Neural cell (in vitro differentiated cells): Measurements from ENCODE around the gene RAD51B. TPM values are rescaled to one million over a fixed set of nuclear protein-coding genes. Genes with fewer than 3 reads are reported as not detected.

Experiments
- H2AFZ ChIP-seq: fragments of 200-600, 300-800 bp; sonication (generic), shearing (Covaris generic); 2 replicates; pipeline ENCODE4 v1.6.0; 2014; ENCODE audit warnings: low read depth, mild to moderate bottlenecking, antibody characterized with exemption, low read length, moderate library complexity
- H3F3A ChIP-seq: fragments of 200-600 bp; shearing (Covaris generic); 2 replicates; pipeline ENCODE4 v1.6.1; 2016; ENCODE audit warnings: mild to moderate bottlenecking, moderate library complexity, mixed read lengths, antibody characterized with exemption, low read length; ENCODE audit not compliant: insufficient read depth, poor library complexity, severe bottlenecking
- H3K27ac ChIP-seq: fragments of 200-600, 300-800 bp; sonication (generic), shearing (Covaris generic); 2 replicates; pipeline ENCODE4 v1.5.1; 2014; ENCODE audit warnings: mild to moderate bottlenecking, low read length, moderate library complexity
- H3K27me3 ChIP-seq: fragments of 300-800, 200-600 bp; sonication (generic), shearing (Covaris generic); 2 replicates; pipeline ENCODE4 v1.6.0; 2014; ENCODE audit warnings: mild to moderate bottlenecking, low read depth, low read length, moderate library complexity; ENCODE audit not compliant: insufficient read depth
- H3K36me3 ChIP-seq: fragments of 300-800, 200-600 bp; sonication (generic), shearing (Covaris generic); 2 replicates; pipeline ENCODE4 v1.5.1; 2014; ENCODE audit warnings: mild to moderate bottlenecking, antibody characterized with exemption, low read length, moderate library complexity; ENCODE audit not compliant: insufficient read depth
- H3K4me2 ChIP-seq: fragments of 300-800, 200-600 bp; sonication (generic), shearing (Covaris generic); 2 replicates; pipeline ENCODE4 v1.6.0; 2014; ENCODE audit warnings: mild to moderate bottlenecking, low read length
- H3K4me3 ChIP-seq: fragments of 300-800, 200-600 bp; sonication (generic), shearing (Covaris generic); 2 replicates; pipeline ENCODE4 v1.5.1; 2014; ENCODE audit warnings: mild to moderate bottlenecking, low read length, moderate library complexity
- H3K79me2 ChIP-seq: fragments of 200-600 bp; shearing (Covaris generic); replicated peaks from 2 replicates; pipeline ENCODE4 v1.6.0; 2014; ENCODE audit warnings: mild to moderate bottlenecking, low read length, moderate library complexity; ENCODE audit not compliant: insufficient read depth
- H3K9ac ChIP-seq: fragments of 300-800, 200-600 bp; sonication (generic), shearing (Covaris generic); 2 replicates; pipeline ENCODE4 v1.6.1; 2016; ENCODE audit warnings: mild to moderate bottlenecking, low read length, mixed read lengths
- H3K9me2 ChIP-seq: fragments of 200-600 bp; shearing (Covaris generic); 2 replicates; pipeline ENCODE4 v1.6.1; 2016; ENCODE audit warnings: mild to moderate bottlenecking, low read length, mixed read lengths; ENCODE audit not compliant: insufficient read depth
- H3K9me3 ChIP-seq: fragments of 200-600, 300-800 bp; sonication (generic), shearing (Covaris generic); 2 replicates; pipeline ENCODE4 v1.6.1; 2016; ENCODE audit warnings: mild to moderate bottlenecking, mixed run types, low read length, moderate library complexity, mixed read lengths
- H4K20me1 ChIP-seq: fragments of 200-600 bp; shearing (Covaris generic); 2 replicates; pipeline ENCODE4 v1.6.1; 2016; ENCODE audit warnings: mild to moderate bottlenecking, mixed run types; ENCODE audit not compliant: insufficient read depth
- EP300 ChIP-seq: fragments of 450-650 bp; conservative IDR thresholded peaks from 2 replicates; pipeline ENCODE4 v1.6.1; 2014; ENCODE audit warnings: antibody characterized with exemption, mild to moderate bottlenecking, moderate library complexity; ENCODE audit not compliant: poor library complexity, severe bottlenecking
- EZH2 ChIP-seq: fragments of 200-600, 300-800 bp; shearing (Covaris generic), sonication (generic); IDR thresholded peaks from 2 replicates; pipeline ENCODE4 v1.6.1; 2014; ENCODE audit warnings: antibody characterized with exemption, low read length, borderline replicate concordance, mild to moderate bottlenecking; ENCODE audit not compliant: insufficient read depth, poor library complexity, severe bottlenecking
- MXI1 ChIP-seq: fragments of 450-650 bp; conservative IDR thresholded peaks from 2 replicates; pipeline ENCODE4 v1.6.1; 2014; ENCODE audit warnings: antibody characterized with exemption, mild to moderate bottlenecking; ENCODE audit not compliant: poor library complexity, severe bottlenecking
- POLR2AphosphoS5 ChIP-seq: IDR thresholded peaks from 2 replicates; pipeline ENCODE4 v1.6.1; 2012
- RAD21 ChIP-seq: fragments of 450-650 bp; conservative IDR thresholded peaks from 2 replicates; pipeline ENCODE4 v1.6.1; 2014; ENCODE audit warnings: antibody characterized with exemption, mild to moderate bottlenecking, moderate library complexity
- SMC3 ChIP-seq: fragments of 450-650 bp; conservative IDR thresholded peaks from 2 replicates; pipeline ENCODE4 v1.6.1; 2014; ENCODE audit warnings: antibody characterized with exemption, mild to moderate bottlenecking, moderate library complexity; ENCODE audit not compliant: poor library complexity
- TAF1 ChIP-seq: IDR thresholded peaks from 2 replicates; pipeline ENCODE4 v1.6.1; 2012; ENCODE audit warnings: low read depth
- polyA plus RNA-seq: library from polyadenylated mRNA; depleted of rRNA; stranded (reverse); fragments of >200 nt; gene quantifications from 2 replicates; pipeline ENCODE4 v1.2.3, GENCODE V29; 2014
- TF ChIP-seq, protein P1 (sequence below): fragments of 450-650 bp; IDR thresholded peaks from 2 replicates; pipeline ENCODE4 v1.5.1; 2014; ENCODE audit warnings: antibody characterized with exemption, mild to moderate bottlenecking, moderate library complexity; ENCODE audit not compliant: poor library complexity, severe bottlenecking
- TF ChIP-seq, protein P2 (sequence below): IDR thresholded peaks from 2 replicates; pipeline ENCODE4 v1.6.1; 2012; ENCODE audit warnings: borderline replicate concordance

The RAD51B gene
- polyA plus RNA-seq, 1 donor from 2014 or later = 3.1 TPM

DNA sequence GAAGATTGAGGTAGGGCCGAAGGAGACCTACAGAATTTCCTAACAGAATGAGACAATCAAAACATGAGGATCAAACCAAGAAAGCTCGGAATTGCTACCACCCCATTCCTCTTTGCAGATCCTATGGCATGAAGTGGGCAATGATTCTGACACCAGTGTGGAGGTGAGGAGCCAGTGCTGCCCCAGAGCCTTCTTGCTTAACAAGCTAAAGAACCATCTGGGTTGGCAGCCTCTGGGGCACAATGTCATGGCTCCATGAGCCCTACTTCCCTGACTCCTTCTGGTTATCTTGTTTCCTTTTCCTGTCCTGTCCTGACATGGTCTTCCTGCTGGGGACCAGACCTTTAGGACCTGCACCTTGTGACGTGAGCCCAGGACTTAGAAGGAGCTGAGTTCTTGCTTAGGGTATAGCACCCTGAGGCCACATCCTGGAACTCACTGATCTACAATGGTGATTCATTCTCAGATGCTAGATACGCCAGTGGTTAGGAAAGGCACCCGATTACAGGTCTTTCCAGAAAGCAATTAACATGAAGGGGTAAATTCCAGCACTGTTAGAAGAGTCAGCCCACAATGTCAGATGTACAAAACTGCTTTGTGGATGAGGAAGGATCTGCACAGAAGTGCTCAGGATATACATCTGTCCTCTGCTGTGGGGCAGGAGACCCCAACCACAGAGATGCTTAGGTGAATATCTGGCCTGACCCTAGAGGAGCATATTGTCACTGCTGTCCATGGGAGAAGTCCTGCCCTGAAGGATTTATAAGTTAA lies 649.0 kb downstream of the RAD51B start:
- no peaks in the 10 kb centered on the region for H3K36me3 ChIP-seq
- no peak overlapping the region for H3K9ac ChIP-seq
- H2AFZ ChIP-seq = no peak overlapping the region
- H3K27me3 ChIP-seq = no peaks in the 10 kb centered on the region
- H3K27ac ChIP-seq = no peak overlapping the region
- no peaks in the 10 kb centered on the region for H3K9me2 ChIP-seq
- H3K4me2 ChIP-seq = no peak overlapping the region
- no peaks in the 10 kb centered on the region for H3K9me3 ChIP-seq
- no peak overlapping the region for H3K4me3 ChIP-seq
- no peak for TF ChIP-seq EP300
- TF ChIP-seq, protein P1, sequence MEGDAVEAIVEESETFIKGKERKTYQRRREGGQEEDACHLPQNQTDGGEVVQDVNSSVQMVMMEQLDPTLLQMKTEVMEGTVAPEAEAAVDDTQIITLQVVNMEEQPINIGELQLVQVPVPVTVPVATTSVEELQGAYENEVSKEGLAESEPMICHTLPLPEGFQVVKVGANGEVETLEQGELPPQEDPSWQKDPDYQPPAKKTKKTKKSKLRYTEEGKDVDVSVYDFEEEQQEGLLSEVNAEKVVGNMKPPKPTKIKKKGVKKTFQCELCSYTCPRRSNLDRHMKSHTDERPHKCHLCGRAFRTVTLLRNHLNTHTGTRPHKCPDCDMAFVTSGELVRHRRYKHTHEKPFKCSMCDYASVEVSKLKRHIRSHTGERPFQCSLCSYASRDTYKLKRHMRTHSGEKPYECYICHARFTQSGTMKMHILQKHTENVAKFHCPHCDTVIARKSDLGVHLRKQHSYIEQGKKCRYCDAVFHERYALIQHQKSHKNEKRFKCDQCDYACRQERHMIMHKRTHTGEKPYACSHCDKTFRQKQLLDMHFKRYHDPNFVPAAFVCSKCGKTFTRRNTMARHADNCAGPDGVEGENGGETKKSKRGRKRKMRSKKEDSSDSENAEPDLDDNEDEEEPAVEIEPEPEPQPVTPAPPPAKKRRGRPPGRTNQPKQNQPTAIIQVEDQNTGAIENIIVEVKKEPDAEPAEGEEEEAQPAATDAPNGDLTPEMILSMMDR = no peak
- no peak for TF ChIP-seq RAD21
- no peak for TF ChIP-seq SMC3
- TF ChIP-seq TAF1 = no peak
- no peak for TF ChIP-seq POLR2AphosphoS5
- TF ChIP-seq EZH2 = no peak
- no peak for TF ChIP-seq MXI1
- TF ChIP-seq, protein P2, sequence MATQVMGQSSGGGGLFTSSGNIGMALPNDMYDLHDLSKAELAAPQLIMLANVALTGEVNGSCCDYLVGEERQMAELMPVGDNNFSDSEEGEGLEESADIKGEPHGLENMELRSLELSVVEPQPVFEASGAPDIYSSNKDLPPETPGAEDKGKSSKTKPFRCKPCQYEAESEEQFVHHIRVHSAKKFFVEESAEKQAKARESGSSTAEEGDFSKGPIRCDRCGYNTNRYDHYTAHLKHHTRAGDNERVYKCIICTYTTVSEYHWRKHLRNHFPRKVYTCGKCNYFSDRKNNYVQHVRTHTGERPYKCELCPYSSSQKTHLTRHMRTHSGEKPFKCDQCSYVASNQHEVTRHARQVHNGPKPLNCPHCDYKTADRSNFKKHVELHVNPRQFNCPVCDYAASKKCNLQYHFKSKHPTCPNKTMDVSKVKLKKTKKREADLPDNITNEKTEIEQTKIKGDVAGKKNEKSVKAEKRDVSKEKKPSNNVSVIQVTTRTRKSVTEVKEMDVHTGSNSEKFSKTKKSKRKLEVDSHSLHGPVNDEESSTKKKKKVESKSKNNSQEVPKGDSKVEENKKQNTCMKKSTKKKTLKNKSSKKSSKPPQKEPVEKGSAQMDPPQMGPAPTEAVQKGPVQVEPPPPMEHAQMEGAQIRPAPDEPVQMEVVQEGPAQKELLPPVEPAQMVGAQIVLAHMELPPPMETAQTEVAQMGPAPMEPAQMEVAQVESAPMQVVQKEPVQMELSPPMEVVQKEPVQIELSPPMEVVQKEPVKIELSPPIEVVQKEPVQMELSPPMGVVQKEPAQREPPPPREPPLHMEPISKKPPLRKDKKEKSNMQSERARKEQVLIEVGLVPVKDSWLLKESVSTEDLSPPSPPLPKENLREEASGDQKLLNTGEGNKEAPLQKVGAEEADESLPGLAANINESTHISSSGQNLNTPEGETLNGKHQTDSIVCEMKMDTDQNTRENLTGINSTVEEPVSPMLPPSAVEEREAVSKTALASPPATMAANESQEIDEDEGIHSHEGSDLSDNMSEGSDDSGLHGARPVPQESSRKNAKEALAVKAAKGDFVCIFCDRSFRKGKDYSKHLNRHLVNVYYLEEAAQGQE = no peak
- no peaks in the 10 kb centered on the region for H3F3A ChIP-seq
- H3K79me2 ChIP-seq = no peaks in the 10 kb centered on the region
- no peaks in the 10 kb centered on the region for H4K20me1 ChIP-seq

DNA sequence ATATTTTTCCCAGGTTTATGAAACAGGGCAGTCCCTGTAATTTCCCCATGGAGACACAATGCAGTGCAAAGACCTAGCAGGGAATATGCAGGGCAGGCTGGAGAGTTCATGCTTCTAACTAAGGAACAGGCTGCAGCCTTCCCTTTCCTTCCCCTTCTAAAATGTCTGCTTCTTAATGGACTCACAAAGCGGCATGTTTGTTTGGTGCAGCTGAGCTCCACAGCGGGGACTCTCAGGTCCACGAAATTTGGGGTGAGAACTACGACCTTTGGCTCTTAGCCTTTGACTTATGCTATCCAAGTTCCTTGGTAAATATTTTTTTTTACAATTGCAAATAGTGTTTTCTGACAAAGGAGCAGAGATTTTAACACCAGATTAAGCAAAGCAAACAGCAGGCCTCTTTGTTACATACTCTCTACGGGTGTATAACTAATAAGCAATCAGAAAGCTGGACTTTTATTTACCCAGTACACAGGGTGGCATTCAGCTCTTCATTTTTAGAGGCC lies 649.7 kb downstream of the RAD51B start:
- no peaks in the 10 kb centered on the region for H3F3A ChIP-seq
- H3K9me3 ChIP-seq = no peaks in the 10 kb centered on the region
- H3K79me2 ChIP-seq = no peaks in the 10 kb centered on the region
- no peak overlapping the region for H2AFZ ChIP-seq
- no peaks in the 10 kb centered on the region for H3K36me3 ChIP-seq
- no peak for TF ChIP-seq POLR2AphosphoS5
- no peak for TF ChIP-seq TAF1
- no peak for TF ChIP-seq EP300
- TF ChIP-seq, protein P2 = no peak
- no peak for TF ChIP-seq EZH2
- no peak for TF ChIP-seq RAD21
- TF ChIP-seq, protein P1 = no peak
- TF ChIP-seq SMC3 = no peak
- no peak for TF ChIP-seq MXI1
- no peak overlapping the region for H3K4me3 ChIP-seq
- H3K4me2 ChIP-seq = no peak overlapping the region
- H3K27me3 ChIP-seq = no peaks in the 10 kb centered on the region
- no peak overlapping the region for H3K9ac ChIP-seq
- no peaks in the 10 kb centered on the region for H3K9me2 ChIP-seq
- H3K27ac ChIP-seq = no peak overlapping the region
- H4K20me1 ChIP-seq = no peaks in the 10 kb centered on the region
